ENCODE data around the gene GALNTL6. TPM values are rescaled to one million over a fixed set of nuclear protein-coding genes. Genes with fewer than 3 reads are reported as not detected.
A peak's percentile ranks its signal among the peaks of the same experiment; 100 is the strongest.
"Not testable (repeated sequence)": the region's sequence is repeated elsewhere in the genome, so short reads cannot be mapped to it uniquely, and the experiment has no call there.

Gene GALNTL6
- total RNA-seq, 2 experiments from 2014 or later, result not detected

GRCh38 chr4:173013232-173013930 is 1200.2 kb downstream of the GALNTL6 start:
- no peaks in the 10 kb centered on the region for H3K9me3 Mint-ChIP-seq (ENCODE audit: insufficient read depth)
- H3K27ac Mint-ChIP-seq, result no peak overlapping the region
- ChIA-PET CTCF (interaction anchor here (0.6 to 4.3 kb wide), 54 partner anchors 8 to 407 kb away, joined by 3 to 87 read pairs (median 4); partner anchors contain the start of gene GALNT7), POLR2A (no interaction called here)
- peaks cover 4% of the 10 kb centered on the region for H3K4me1 Mint-ChIP-seq (ENCODE audit: low read depth)
- DNase-seq (peak; percentile 64), ATAC-seq (no peak)
- H3K27me3 Mint-ChIP-seq (ENCODE audit: low read depth), result peaks cover 7% of the 10 kb centered on the region
- H3K4me3 Mint-ChIP-seq, result no peak overlapping the region
- no peaks in the 10 kb centered on the region for H3K36me3 Mint-ChIP-seq (ENCODE audit: low read depth)

DNA sequence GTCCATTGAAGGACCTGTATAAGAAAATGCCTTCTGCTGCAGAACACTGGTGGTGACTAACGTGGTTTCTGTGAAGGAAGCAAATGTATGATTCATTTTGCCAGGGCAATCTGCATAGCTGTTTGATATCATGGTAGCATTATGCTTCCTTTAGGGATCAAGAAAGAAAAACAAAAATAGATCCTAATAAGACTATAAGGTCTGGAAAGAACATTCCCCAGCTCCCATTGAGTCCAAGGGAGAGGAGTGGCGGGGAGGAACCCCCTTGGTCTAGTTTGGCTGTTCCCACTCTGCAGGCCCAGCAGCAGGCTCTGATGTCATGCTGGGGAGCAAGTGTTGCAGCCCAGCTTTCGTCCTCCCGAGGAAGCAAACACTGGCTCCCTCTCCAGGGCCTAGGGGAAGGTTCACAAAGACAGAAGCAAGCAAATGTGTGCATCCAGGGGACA is 1200.9 kb downstream of the GALNTL6 start:
- Mint-ChIP-seq H3K9me3 (ENCODE audit: insufficient read depth) (no peaks in the 10 kb centered on the region), H3K4me3 (no peak overlapping the region), H3K4me1 (ENCODE audit: low read depth) (peaks cover 4% of the 10 kb centered on the region), H3K27ac (no peak overlapping the region), H3K36me3 (ENCODE audit: low read depth) (no peaks in the 10 kb centered on the region), H3K27me3 (ENCODE audit: low read depth) (peaks cover 15% of the 10 kb centered on the region)
- no peak for DNase-seq
- no peak for ATAC-seq
- POLR2A ChIA-PET, result no interaction called here
- CTCF ChIA-PET, result interaction anchor here (0.6 to 4.3 kb wide), 48 partner anchors 10 to 407 kb away, joined by 3 to 87 read pairs (median 5); partner anchors contain the start of gene GALNT7

GRCh38 chr4:173014836-173015235 is 1201.6 kb downstream of the GALNTL6 start:
- POLR2A ChIA-PET, result no interaction called here
- no peak overlapping the region for H3K4me3 Mint-ChIP-seq
- H3K27ac Mint-ChIP-seq, result no peak overlapping the region
- H3K36me3 Mint-ChIP-seq (ENCODE audit: low read depth), result no peaks in the 10 kb centered on the region
- peaks cover 16% of the 10 kb centered on the region for H3K27me3 Mint-ChIP-seq (ENCODE audit: low read depth)
- H3K9me3 Mint-ChIP-seq (ENCODE audit: insufficient read depth), result no peaks in the 10 kb centered on the region
- CTCF ChIA-PET, result interaction anchor here (2.3 kb wide), 1 partner anchor 267 kb away, joined by 30 read pairs; no protein-coding TSS in a partner anchor
- peaks cover 4% of the 10 kb centered on the region for H3K4me1 Mint-ChIP-seq (ENCODE audit: low read depth)
- ATAC-seq (no peak), DNase-seq (no peak)

- CTCF ChIA-PET, result interaction anchor here (0.7 to 1.3 kb wide), 3 partner anchors 240 to 284 kb away, joined by 3 to 7 read pairs (median 3); no protein-coding TSS in a partner anchor
- POLR2A ChIA-PET, result no interaction called here
- no peak for ATAC-seq
- H3K4me1 Mint-ChIP-seq (ENCODE audit: low read depth), result peaks cover 4% of the 10 kb centered on the region
- H3K27ac Mint-ChIP-seq, result no peak overlapping the region
- no peaks in the 10 kb centered on the region for H3K9me3 Mint-ChIP-seq (ENCODE audit: insufficient read depth)
- no peak for DNase-seq
- H3K4me3 Mint-ChIP-seq, result no peak overlapping the region
- H3K36me3 Mint-ChIP-seq (ENCODE audit: low read depth), result no peaks in the 10 kb centered on the region
- H3K27me3 Mint-ChIP-seq (ENCODE audit: low read depth), result peaks cover 12% of the 10 kb centered on the region
These were observed 1204.6 kb downstream of the GALNTL6 start for GRCh38 chr4:173017802-173018201.

DNA sequence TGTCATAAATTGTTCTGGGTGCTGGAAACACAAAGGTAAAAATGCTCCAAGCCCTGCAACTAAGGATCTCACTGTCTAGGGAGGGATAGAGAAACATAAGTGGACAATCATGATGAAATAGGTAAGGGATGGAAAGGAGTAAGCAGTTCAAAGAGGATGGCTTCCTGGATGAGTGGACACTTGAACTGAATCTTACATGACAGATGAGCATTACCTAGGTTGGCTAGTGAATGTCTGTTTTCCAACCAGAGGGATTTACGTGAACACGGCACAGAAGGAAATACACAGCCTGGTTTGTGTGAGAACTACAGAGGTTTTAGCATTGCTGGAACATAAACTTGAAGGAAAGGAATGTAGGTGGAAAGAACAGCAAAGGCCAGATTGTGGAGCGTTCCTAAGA is 1205.2 kb downstream of the GALNTL6 start:
- ChIA-PET POLR2A (no interaction called here), CTCF (interaction anchor here (1.3 kb wide), 1 partner anchor 283 kb away, joined by 7 read pairs; no protein-coding TSS in a partner anchor)
- Mint-ChIP-seq H3K9me3 (ENCODE audit: insufficient read depth) (no peaks in the 10 kb centered on the region), H3K4me1 (ENCODE audit: low read depth) (peaks cover 4% of the 10 kb centered on the region), H3K27ac (no peak overlapping the region), H3K4me3 (no peak overlapping the region), H3K27me3 (ENCODE audit: low read depth) (peaks cover 12% of the 10 kb centered on the region), H3K36me3 (ENCODE audit: low read depth) (no peaks in the 10 kb centered on the region)
- ATAC-seq (no peak), DNase-seq (no peak)

DNA sequence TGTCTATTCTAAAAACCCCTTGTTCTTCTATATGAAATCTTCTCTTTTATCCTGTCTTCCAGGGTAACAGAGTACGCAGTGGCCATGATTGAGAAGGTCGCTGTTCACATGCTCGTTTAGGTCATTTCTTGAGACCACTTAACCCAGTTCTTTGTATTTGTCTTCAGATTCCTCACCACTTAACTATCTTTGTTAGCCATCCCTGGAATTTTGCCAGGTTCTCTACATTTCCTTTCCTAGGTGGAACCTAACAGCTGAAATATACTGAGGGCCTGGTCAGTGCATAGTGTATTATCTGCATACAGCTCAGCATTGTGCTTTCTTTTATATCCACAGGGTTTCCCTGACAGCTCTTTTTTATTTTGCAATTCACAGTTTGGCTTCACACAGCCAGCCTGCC is 1206.5 kb downstream of the GALNTL6 start:
- no peaks in the 10 kb centered on the region for H3K9me3 Mint-ChIP-seq (ENCODE audit: insufficient read depth)
- no peak overlapping the region for H3K4me3 Mint-ChIP-seq
- no peak overlapping the region for H3K27ac Mint-ChIP-seq

GRCh38 chr4:173021746-173022573 is 1208.8 kb downstream of the GALNTL6 start:
- H3K27me3 Mint-ChIP-seq (ENCODE audit: low read depth), result peaks cover 12% of the 10 kb centered on the region
- H3K36me3 Mint-ChIP-seq (ENCODE audit: low read depth); H3K27ac Mint-ChIP-seq; POLR2A ChIA-PET; H3K4me3 Mint-ChIP-seq; DNase-seq; ATAC-seq; H3K4me1 Mint-ChIP-seq (ENCODE audit: low read depth); H3K9me3 Mint-ChIP-seq (ENCODE audit: insufficient read depth): not testable (repeated sequence)
- CTCF ChIA-PET, result interaction anchor here (1.1 to 3.2 kb wide), 6 partner anchors 7 to 280 kb away, joined by 3 to 34 read pairs (median 6); no protein-coding TSS in a partner anchor

More for the DNA sequence above, 1206.5 kb downstream of the GALNTL6 start:
- no peaks in the 10 kb centered on the region for H3K4me1 Mint-ChIP-seq (ENCODE audit: low read depth)
- no peak for ATAC-seq
- H3K27me3 Mint-ChIP-seq (ENCODE audit: low read depth), result peaks cover 12% of the 10 kb centered on the region
- ChIA-PET CTCF (no interaction called here), POLR2A (no interaction called here)
- H3K36me3 Mint-ChIP-seq (ENCODE audit: low read depth), result no peaks in the 10 kb centered on the region
- no peak for DNase-seq

DNA sequence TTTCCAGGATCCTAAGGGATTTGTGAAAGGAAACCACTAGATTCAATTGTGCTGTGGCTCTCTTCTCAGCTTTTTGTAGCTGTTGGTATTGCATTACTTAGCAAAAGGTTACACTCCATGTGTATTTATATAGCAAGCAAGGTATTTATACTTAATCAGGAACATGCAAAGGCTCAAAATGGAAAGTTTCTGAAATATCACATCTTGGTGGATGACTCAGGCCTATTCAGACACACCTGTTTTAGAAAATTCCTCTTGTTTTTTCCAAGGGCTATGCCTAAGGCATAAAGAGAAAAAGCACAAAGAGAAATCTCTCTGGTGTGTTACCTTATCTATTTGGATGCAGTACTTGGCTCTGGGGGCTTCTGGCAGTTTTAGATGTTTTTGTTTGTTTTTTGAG is 1211.0 kb downstream of the GALNTL6 start:
- DNase-seq (no peak), ATAC-seq (no peak)
- no peak overlapping the region for H3K27ac Mint-ChIP-seq
- H3K9me3 Mint-ChIP-seq (ENCODE audit: insufficient read depth), result no peaks in the 10 kb centered on the region
- ChIA-PET POLR2A (interaction anchor here (0.6 kb wide), 1 partner anchor 277 kb away, joined by 3 read pairs; no protein-coding TSS in a partner anchor), CTCF (interaction anchor here (0.8 to 3.2 kb wide), 7 partner anchors 11 to 277 kb away, joined by 3 to 34 read pairs (median 7); no protein-coding TSS in a partner anchor)
- no peak overlapping the region for H3K4me3 Mint-ChIP-seq
- no peaks in the 10 kb centered on the region for H3K36me3 Mint-ChIP-seq (ENCODE audit: low read depth)
- H3K4me1 Mint-ChIP-seq (ENCODE audit: low read depth), result peaks cover 4% of the 10 kb centered on the region
- H3K27me3 Mint-ChIP-seq (ENCODE audit: low read depth), result peaks cover 3% of the 10 kb centered on the region

- no peak overlapping the region for H3K27ac Mint-ChIP-seq
- H3K4me1 Mint-ChIP-seq (ENCODE audit: low read depth), result peaks cover 4% of the 10 kb centered on the region
- H3K9me3 Mint-ChIP-seq (ENCODE audit: insufficient read depth), result no peaks in the 10 kb centered on the region
- ChIA-PET CTCF (interaction anchor here (0.8 to 3.2 kb wide), 8 partner anchors 12 to 276 kb away, joined by 3 to 34 read pairs (median 6); no protein-coding TSS in a partner anchor), POLR2A (no interaction called here)
- H3K4me3 Mint-ChIP-seq, result no peak overlapping the region
- ATAC-seq (peak; percentile 63), DNase-seq (peak; percentile 36)
- no peaks in the 10 kb centered on the region for H3K36me3 Mint-ChIP-seq (ENCODE audit: low read depth)
- peaks cover 3% of the 10 kb centered on the region for H3K27me3 Mint-ChIP-seq (ENCODE audit: low read depth)
These were observed 1211.9 kb downstream of the GALNTL6 start for GRCh38 chr4:173025131-173025530.

DNA sequence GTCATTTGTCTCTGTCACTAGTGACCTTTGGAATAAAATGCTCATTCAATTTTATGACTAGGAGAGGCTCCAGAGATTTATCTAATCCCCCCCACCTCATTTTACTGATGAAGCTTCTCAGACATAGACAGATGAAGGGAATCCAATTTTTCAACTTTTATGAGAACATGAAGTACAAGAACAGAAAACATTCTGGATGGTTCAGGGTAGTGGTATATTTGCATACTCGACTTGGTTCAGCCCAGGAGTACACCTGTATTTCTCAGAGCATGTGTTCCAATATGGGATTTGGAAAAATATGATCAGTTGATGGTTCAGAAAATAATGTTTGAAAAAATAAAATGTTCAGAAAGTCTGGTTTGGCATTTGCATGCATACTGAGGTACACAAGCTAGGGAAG is 1224.0 kb downstream of the GALNTL6 start:
- ChIA-PET CTCF (interaction anchor here (1.3 kb wide), 1 partner anchor 23 kb away, joined by 3 read pairs; no protein-coding TSS in a partner anchor), POLR2A (no interaction called here)
- DNase-seq (no peak), ATAC-seq (no peak)
- Mint-ChIP-seq H3K4me1 (ENCODE audit: low read depth) (no peaks in the 10 kb centered on the region), H3K27ac (no peak overlapping the region), H3K36me3 (ENCODE audit: low read depth) (no peaks in the 10 kb centered on the region), H3K9me3 (ENCODE audit: insufficient read depth) (no peaks in the 10 kb centered on the region), H3K27me3 (ENCODE audit: low read depth) (peaks cover 19% of the 10 kb centered on the region), H3K4me3 (no peak overlapping the region)

DNA sequence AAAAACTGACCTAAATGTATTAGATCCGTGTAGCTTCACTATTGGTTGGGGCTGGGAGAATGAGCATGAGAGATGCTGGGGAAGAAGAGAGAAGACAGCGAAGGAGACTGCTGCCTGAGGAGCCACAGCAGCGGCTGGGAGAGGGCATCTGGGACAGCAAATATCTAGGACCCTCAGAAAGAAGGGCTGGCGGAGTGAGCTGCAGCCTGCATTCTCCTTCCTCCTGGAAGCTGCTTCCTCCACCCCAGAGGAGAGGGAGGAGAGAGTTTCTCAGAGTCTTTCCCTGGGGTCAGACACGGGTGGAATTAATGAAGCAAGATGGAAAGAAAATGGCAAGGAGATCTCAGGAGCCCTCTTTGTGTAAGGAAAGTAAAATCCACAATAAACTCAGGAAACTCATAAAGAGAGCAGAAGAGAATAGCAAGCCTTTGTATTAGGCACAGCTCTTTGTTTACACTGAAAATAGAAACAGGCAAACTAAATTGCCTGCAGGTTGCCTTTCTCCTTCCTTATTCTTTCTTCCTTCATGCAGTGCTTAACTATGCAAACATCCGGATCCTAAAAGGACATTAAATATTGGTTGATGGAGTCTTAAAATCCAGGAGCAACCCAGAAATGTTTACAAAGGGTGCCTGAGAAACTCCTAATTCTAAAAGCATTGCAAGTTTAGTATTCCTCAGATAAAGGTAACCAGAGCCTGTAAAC is 1225.1 kb downstream of the GALNTL6 start:
- ChIA-PET POLR2A (interaction anchor here (0.6 kb wide), 1 partner anchor 172 kb away, joined by 4 read pairs; no protein-coding TSS in a partner anchor), CTCF (interaction anchor here (2.1 kb wide), 1 partner anchor 25 kb away, joined by 8 read pairs; no protein-coding TSS in a partner anchor)
- Mint-ChIP-seq H3K36me3 (ENCODE audit: low read depth) (no peaks in the 10 kb centered on the region), H3K4me1 (ENCODE audit: low read depth) (no peaks in the 10 kb centered on the region), H3K4me3 (no peak overlapping the region), H3K27me3 (ENCODE audit: low read depth) (peaks cover 21% of the 10 kb centered on the region), H3K9me3 (ENCODE audit: insufficient read depth) (no peaks in the 10 kb centered on the region), H3K27ac (no peak overlapping the region)
- no peak for DNase-seq
- ATAC-seq, result no peak

All from activated CD8-positive, alpha-beta T cell treated with anti-CD3 and anti-CD28 coated beads, Interleukin-2, amount 10 ng/mL, durations not matched to agents 7 days and 5 days (primary cell).